ENCODE results near the gene TFAM.

GRCh38 chr10:58393317-58393716 lies 8.1 kb downstream of the TFAM start:
- TF ChIP-seq CTCF (conservative IDR thresholded peaks at IDR 0.05) (peak; percentile 13; the same call in 1 of the 2 replicates), ZFX (IDR thresholded peaks at IDR 0.05) (no peak)

Measured in C4-2B (cell line).